HUES48 (cell line): Measurements from ENCODE around the gene FAM151B.

Experiments used
- H3K27ac ChIP-seq: one replicate; pipeline ENCODE4 v1.7.0; 2013; ENCODE audit warnings: low read depth, low read length, inconsistent platforms
- H3K27me3 ChIP-seq: 2 replicates; pipeline ENCODE4 v1.6.1; 2013; ENCODE audit warnings: mild to moderate bottlenecking, low read length; ENCODE audit not compliant: control insufficient read depth, insufficient read depth
- H3K36me3 ChIP-seq: 2 replicates; pipeline ENCODE4 v1.6.1; 2013; ENCODE audit warnings: low read length; ENCODE audit not compliant: control insufficient read depth, insufficient read depth
- H3K4me1 ChIP-seq: 2 replicates; pipeline ENCODE4 v1.6.1; 2013; ENCODE audit warnings: mild to moderate bottlenecking, low read length; ENCODE audit not compliant: control insufficient read depth, insufficient read depth
- H3K4me3 ChIP-seq: 2 replicates; pipeline ENCODE4 v1.5.1; 2013; ENCODE audit warnings: mild to moderate bottlenecking, low read depth, low read length
- H3K9ac ChIP-seq: 2 replicates; pipeline ENCODE4 v1.6.1; 2013; ENCODE audit warnings: mild to moderate bottlenecking, low read depth, low read length, moderate library complexity
- H3K9me3 ChIP-seq: 2 replicates; pipeline ENCODE4 v1.6.1; 2013; ENCODE audit warnings: low read length; ENCODE audit not compliant: control insufficient read depth, insufficient read depth

Gene FAM151B

DNA sequence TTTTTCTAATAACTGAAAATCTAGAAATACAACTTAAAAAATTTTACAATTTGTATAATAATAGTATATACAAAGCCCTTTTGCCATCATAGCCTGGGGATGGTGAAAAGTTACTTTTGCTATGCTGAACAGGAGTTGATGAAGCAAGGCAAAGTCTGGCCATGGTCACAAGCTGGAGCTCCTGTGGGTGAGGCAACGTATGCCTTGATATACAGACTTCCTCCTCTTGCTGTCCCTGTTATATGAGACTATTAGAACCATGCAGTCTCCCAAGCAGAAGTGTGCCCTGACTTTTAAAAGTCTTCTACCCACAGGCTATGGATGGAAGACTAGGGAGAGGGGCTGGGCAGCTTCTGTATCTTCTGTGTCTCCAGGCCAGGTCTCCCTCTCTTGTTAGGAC is 15.7 kb downstream of the FAM151B start:
- H3K9me3 ChIP-seq = no peaks in the 10 kb centered on the region
- no peak overlapping the region for H3K9ac ChIP-seq
- H3K27ac ChIP-seq = no peak overlapping the region
- H3K36me3 ChIP-seq = no peaks in the 10 kb centered on the region
- no peak overlapping the region for H3K4me3 ChIP-seq
- no peaks in the 10 kb centered on the region for H3K4me1 ChIP-seq
- H3K27me3 ChIP-seq = no peaks in the 10 kb centered on the region

GRCh38 chr5:80504833-80505232 is 16.9 kb downstream of the FAM151B start:
- H3K9ac ChIP-seq = no peak overlapping the region
- no peaks in the 10 kb centered on the region for H3K4me1 ChIP-seq
- H3K9me3 ChIP-seq = no peaks in the 10 kb centered on the region
- H3K27ac ChIP-seq = no peak overlapping the region
- no peak overlapping the region for H3K4me3 ChIP-seq
- no peaks in the 10 kb centered on the region for H3K36me3 ChIP-seq
- no peaks in the 10 kb centered on the region for H3K27me3 ChIP-seq

DNA sequence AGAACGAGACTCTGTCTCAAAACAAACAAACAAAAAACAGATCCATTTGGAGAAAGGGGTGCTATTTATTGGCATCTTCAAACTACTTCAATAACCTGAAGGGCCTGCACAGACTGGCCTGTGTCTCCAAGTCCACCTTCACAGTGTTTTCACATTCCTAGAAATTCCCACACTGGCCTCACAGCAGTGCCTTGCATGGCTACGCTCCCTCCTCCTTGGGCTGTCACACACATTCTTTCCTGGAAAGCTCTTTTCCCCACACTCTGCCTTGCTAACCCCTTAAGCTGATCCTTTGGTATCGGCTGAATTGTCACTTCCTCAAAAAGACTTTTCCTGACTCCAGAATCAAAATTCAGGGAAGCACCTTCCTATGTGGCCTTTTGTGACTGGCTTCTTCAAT is 19.8 kb downstream of the FAM151B start:
- Histone ChIP-seq H3K27ac (no peak overlapping the region), H3K9ac (no peak overlapping the region), H3K27me3 (no peaks in the 10 kb centered on the region), H3K4me3 (no peak overlapping the region), H3K4me1 (no peaks in the 10 kb centered on the region), H3K9me3 (no peaks in the 10 kb centered on the region), H3K36me3 (no peaks in the 10 kb centered on the region)

GRCh38 chr5:80508844-80509243 is 20.9 kb downstream of the FAM151B start:
- H3K9ac ChIP-seq = no peak overlapping the region
- no peaks in the 10 kb centered on the region for H3K36me3 ChIP-seq
- no peak overlapping the region for H3K4me3 ChIP-seq

DNA sequence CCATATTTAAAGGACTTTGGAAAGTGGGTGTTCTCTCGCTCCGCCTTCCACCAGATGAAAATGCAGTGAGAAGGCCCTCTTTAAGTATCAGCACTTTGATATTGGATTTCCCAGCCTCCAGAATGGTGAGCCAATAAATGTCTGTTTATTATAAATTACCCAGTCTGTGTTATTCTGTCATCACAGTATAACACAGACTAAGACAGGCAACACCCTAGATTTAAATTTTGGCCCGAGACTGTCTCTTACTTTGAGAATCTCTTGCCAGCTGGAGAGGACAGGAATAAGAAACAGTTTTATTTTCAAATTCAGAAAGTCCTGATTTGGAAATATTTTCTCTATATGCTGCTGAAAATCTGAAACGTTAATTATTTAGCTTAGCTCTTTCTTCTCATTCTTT is 21.5 kb downstream of the FAM151B start:
- H3K36me3 ChIP-seq = no peaks in the 10 kb centered on the region
- H3K4me1 ChIP-seq = no peaks in the 10 kb centered on the region
- no peak overlapping the region for H3K27ac ChIP-seq

More at GRCh38 chr5:80508844-80509243, 20.9 kb downstream of the FAM151B start:
- H3K27me3 ChIP-seq = no peaks in the 10 kb centered on the region
- H3K4me1 ChIP-seq = no peaks in the 10 kb centered on the region
- no peaks in the 10 kb centered on the region for H3K9me3 ChIP-seq
- H3K27ac ChIP-seq = no peak overlapping the region

DNA sequence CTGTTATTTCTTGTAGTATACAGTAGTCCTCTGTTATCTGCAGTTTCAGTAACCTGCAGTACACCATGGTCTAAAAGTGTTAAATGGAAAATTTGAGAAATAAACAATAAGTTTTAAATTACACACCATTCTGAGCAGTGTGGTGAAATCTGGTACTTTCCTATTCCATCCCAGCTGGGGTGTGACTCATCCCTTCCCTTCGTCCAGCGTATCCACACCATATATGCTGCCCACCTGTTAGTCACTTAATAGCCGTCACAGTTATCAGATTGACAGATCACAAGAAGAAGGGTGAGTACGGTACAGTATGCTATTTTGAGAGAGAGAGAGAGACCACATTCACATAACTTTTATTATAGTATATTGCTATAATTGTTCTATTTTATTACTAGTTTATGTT is 28.9 kb downstream of the FAM151B start:
- Histone ChIP-seq H3K4me3 (no peak overlapping the region), H3K27ac (no peak overlapping the region), H3K9ac (no peak overlapping the region), H3K9me3 (no peaks in the 10 kb centered on the region), H3K36me3 (no peaks in the 10 kb centered on the region), H3K4me1 (no peaks in the 10 kb centered on the region), H3K27me3 (no peaks in the 10 kb centered on the region)

More for the DNA sequence above, 21.5 kb downstream of the FAM151B start:
- Histone ChIP-seq H3K27me3 (no peaks in the 10 kb centered on the region), H3K4me3 (no peak overlapping the region), H3K9ac (no peak overlapping the region), H3K9me3 (no peaks in the 10 kb centered on the region)

DNA sequence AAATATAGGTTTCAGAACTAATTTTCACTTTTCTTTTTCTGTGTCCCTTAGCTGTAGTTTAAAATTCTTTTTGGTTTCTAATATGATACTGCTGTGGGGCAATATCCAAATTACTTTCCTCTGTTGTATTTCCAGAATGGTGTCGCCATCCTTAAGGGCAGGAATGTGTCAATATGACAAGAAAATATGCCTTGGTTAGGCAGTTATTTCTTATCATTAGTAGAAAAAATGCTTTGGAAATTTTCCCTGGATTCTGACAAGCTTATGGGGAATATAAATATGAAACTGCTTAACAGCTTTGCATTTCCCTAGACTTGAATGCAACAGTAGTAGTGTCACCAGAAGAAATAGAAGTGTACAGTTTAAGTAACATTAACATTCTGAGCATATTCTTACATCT is 52.8 kb downstream of the FAM151B start:
- no peaks in the 10 kb centered on the region for H3K4me1 ChIP-seq

GRCh38 chr5:80541392-80541791 is 53.5 kb downstream of the FAM151B start:
- no peaks in the 10 kb centered on the region for H3K4me1 ChIP-seq
- H3K9ac ChIP-seq = no peak overlapping the region
- H3K27me3 ChIP-seq = no peaks in the 10 kb centered on the region
- no peaks in the 10 kb centered on the region for H3K9me3 ChIP-seq
- H3K4me3 ChIP-seq = no peak overlapping the region
- H3K36me3 ChIP-seq = no peaks in the 10 kb centered on the region
- H3K27ac ChIP-seq = no peak overlapping the region

More for the DNA sequence above, 52.8 kb downstream of the FAM151B start:
- Histone ChIP-seq H3K27ac (no peak overlapping the region), H3K4me3 (no peak overlapping the region), H3K9me3 (no peaks in the 10 kb centered on the region), H3K36me3 (no peaks in the 10 kb centered on the region), H3K9ac (no peak overlapping the region), H3K27me3 (no peaks in the 10 kb centered on the region)

DNA sequence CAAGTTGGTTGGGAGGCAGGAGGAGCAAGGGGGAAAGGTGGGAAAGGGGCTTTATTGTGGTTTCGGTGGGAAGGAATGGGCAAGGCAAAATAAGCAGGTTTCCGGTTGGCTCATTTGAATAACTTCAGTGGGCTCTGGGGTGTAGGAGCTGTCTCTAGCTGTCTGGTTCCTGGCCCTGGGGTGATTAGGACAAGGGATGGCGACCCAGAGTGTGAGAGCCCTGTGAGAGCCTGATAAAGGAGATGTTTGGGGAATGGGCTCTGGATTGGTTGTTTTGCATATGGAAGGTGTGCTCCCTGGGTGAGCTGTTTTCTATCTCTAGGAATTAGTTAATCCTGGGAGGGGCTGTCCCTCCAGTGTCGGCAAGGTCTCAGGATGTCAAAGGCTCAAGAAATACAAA is 66.7 kb downstream of the FAM151B start:
- Histone ChIP-seq H3K27me3 (peaks cover 11% of the 10 kb centered on the region), H3K4me1 (peaks cover 12% of the 10 kb centered on the region), H3K36me3 (no peaks in the 10 kb centered on the region), H3K9me3 (no peaks in the 10 kb centered on the region), H3K9ac (no peak overlapping the region), H3K4me3 (no peak overlapping the region), H3K27ac (peak overlapping the region; percentile 84)

DNA sequence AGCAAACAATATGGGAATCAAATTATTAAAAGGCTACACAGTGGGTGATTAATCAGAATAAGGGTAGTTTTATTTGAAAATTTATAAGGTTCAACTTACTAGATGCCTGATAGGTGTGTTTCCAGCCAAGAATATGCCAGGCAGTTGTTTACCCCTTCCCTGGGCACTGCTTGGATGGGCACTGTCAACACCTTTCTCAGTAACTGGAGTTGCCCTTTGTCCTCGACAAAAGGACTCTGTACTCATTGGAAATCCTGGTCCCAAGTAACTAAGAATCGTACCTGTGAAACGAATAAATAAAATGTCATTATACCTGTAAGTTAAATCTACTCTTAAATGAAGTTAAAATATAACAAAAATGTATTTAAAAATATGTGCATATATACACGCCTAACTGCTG is 67.2 kb downstream of the FAM151B start:
- Histone ChIP-seq H3K9me3 (no peaks in the 10 kb centered on the region), H3K27me3 (peaks cover 11% of the 10 kb centered on the region), H3K4me1 (peaks cover 12% of the 10 kb centered on the region), H3K4me3 (no peak overlapping the region), H3K9ac (no peak overlapping the region), H3K36me3 (no peaks in the 10 kb centered on the region), H3K27ac (peak overlapping the region; percentile 47)

- Histone ChIP-seq H3K9ac (no peak overlapping the region), H3K27me3 (peaks cover 20% of the 10 kb centered on the region), H3K27ac (no peak overlapping the region)
Observed at GRCh38 chr5:80559244-80559643, 71.3 kb downstream of the FAM151B start.

GRCh38 chr5:80565330-80565729 is 77.4 kb downstream of the FAM151B start:
- Histone ChIP-seq H3K9me3 (no peaks in the 10 kb centered on the region), H3K27ac (no peak overlapping the region), H3K27me3 (peaks cover 54% of the 10 kb centered on the region), H3K4me1 (peaks cover 13% of the 10 kb centered on the region), H3K36me3 (no peaks in the 10 kb centered on the region), H3K4me3 (no peak overlapping the region), H3K9ac (no peak overlapping the region)

More at GRCh38 chr5:80559244-80559643, 71.3 kb downstream of the FAM151B start:
- Histone ChIP-seq H3K9me3 (no peaks in the 10 kb centered on the region), H3K4me1 (peaks cover 25% of the 10 kb centered on the region), H3K36me3 (no peaks in the 10 kb centered on the region), H3K4me3 (no peak overlapping the region)
